OCI-LY7 (cell line): Measurements from ENCODE around the gene TMEM156. TPM values are rescaled to one million over a fixed set of nuclear protein-coding genes. Genes with fewer than 3 reads are reported as not detected.

Experiments used
- BruUV-seq: library from RNA; stranded (reverse); fragments of 400-500 nt; replicated peaks from 2 replicates; lab custom pipeline; 2021; lab: Mats Ljungman, UMichigan
- CTCF ChIA-PET: fragments of 300-600 bp; sonication (Branson Sonifier 250); formaldehyde crosslinking; loops from one replicate; lab custom pipeline; 2022; ENCODE audit warnings: antibody characterized with exemption; ENCODE audit not compliant: unreplicated experiment; lab: Charles Lee
- POLR2A ChIA-PET: fragments of 300-600 bp; sonication (Branson Sonifier 250); formaldehyde crosslinking; loops from one replicate; lab custom pipeline; 2022; ENCODE audit warnings: antibody characterized with exemption; lab: Charles Lee
- DNase-seq: peaks from one replicate; pipeline ENCODE4 v3.0.0-alpha.2; 2015; ENCODE audit warnings: low spot score
- H2AFZ ChIP-seq: fragments of 200-600 bp; sonication (generic), shearing (Covaris generic); 2 replicates; pipeline ENCODE4 v1.6.1; 2014; ENCODE audit warnings: mild to moderate bottlenecking, antibody characterized with exemption, low read length, moderate library complexity
- H3K27ac ChIP-seq: fragments of 200-600 bp; sonication (generic); 2 replicates; pipeline ENCODE4 v1.5.1; 2014; ENCODE audit warnings: mixed run types, low read depth, mild to moderate bottlenecking, moderate library complexity, low read length, inconsistent platforms; ENCODE audit not compliant: poor library complexity, severe bottlenecking
- H3K36me3 ChIP-seq: fragments of 200-600 bp; sonication (generic); 2 replicates; pipeline ENCODE4 v1.6.1; 2014; ENCODE audit warnings: mild to moderate bottlenecking, antibody characterized with exemption, low read length, moderate library complexity, mixed read lengths; ENCODE audit not compliant: insufficient read depth
- H3K4me1 ChIP-seq: fragments of 200-600 bp; sonication (generic); 2 replicates; pipeline ENCODE4 v1.5.1; 2014; ENCODE audit warnings: mild to moderate bottlenecking, low read length; ENCODE audit not compliant: insufficient read depth, poor library complexity, severe bottlenecking
- H3K4me2 ChIP-seq: fragments of 200-600 bp; sonication (generic); 2 replicates; pipeline ENCODE4 v1.6.1; 2014; ENCODE audit warnings: mild to moderate bottlenecking, low read length
- H3K4me3 ChIP-seq: fragments of 200-600 bp; sonication (generic); 2 replicates; pipeline ENCODE4 v1.5.1; 2014; ENCODE audit warnings: mild to moderate bottlenecking, low read depth, low read length; ENCODE audit not compliant: poor library complexity, severe bottlenecking
- H3K79me2 ChIP-seq: fragments of 200-600 bp; sonication (generic); 2 replicates; pipeline ENCODE4 v1.6.1; 2016; ENCODE audit warnings: low read depth, mild to moderate bottlenecking, low read length, moderate library complexity, mixed read lengths; ENCODE audit not compliant: insufficient read depth
- H3K9me2 ChIP-seq: fragments of 200-600 bp; sonication (generic); 2 replicates; pipeline ENCODE4 v1.6.1; 2016; ENCODE audit warnings: mild to moderate bottlenecking, low read length, mixed read lengths; ENCODE audit not compliant: insufficient read depth
- H3K9me3 ChIP-seq: fragments of 200-600 bp; sonication (generic); 2 replicates; pipeline ENCODE4 v1.6.1; 2014; ENCODE audit warnings: mild to moderate bottlenecking, mixed run types, low read length, mixed read lengths
- H4K20me1 ChIP-seq: fragments of 200-600 bp; sonication (generic); 2 replicates; pipeline ENCODE4 v1.6.1; 2014; ENCODE audit warnings: mild to moderate bottlenecking, antibody characterized with exemption, low read length, moderate library complexity, mixed read lengths; ENCODE audit not compliant: insufficient read depth
- CTCF ChIP-seq: fragments of 200-600 bp; sonication (generic); conservative IDR thresholded peaks from 2 replicates; pipeline ENCODE4 v1.5.1; 2014; ENCODE audit warnings: mild to moderate bottlenecking, antibody characterized with exemption, low read length, moderate library complexity, mixed read lengths
- EZH2phosphoT487 ChIP-seq: fragments of 200-600 bp; sonication (generic); IDR thresholded peaks from 2 replicates; pipeline ENCODE4 v1.6.1; 2018; ENCODE audit warnings: low read depth, borderline replicate concordance, mild to moderate bottlenecking, mixed run types, antibody characterized with exemption, low read length, moderate library complexity, mixed read lengths
- intact Hi-C: fragments of 100-400 bp; cut with micrococcal nuclease; formaldehyde crosslinking; loops from one replicate; pipeline ENCODE4 v1.10.0; 2022; ENCODE audit not compliant: unreplicated experiment
- total RNA-seq, 2 experiments: library from RNA; depleted of rRNA in 1 of 2; stranded (reverse); fragments of >200 nt in 1 of 2; shearing (Covaris generic) in 1 of 2; gene quantifications; 2 replicates each; pipeline ENCODE4 v1.2.3, GENCODE V29; 2014 to 2022

Gene TMEM156
- total RNA-seq, 2 experiments from 2014 or later = 29.0 to 29.4 TPM

- H2AFZ ChIP-seq = no peak overlapping the region
- BruUV-seq = no TSS peak
- H3K4me2 ChIP-seq = no peak overlapping the region
- no peaks in the 10 kb centered on the region for H3K9me2 ChIP-seq
- TF ChIP-seq CTCF = no peak
- TF ChIP-seq EZH2phosphoT487 = no peak
- H4K20me1 ChIP-seq = no peaks in the 10 kb centered on the region
- H3K36me3 ChIP-seq = peaks cover 18% of the 10 kb centered on the region
- H3K9me3 ChIP-seq = no peaks in the 10 kb centered on the region
- POLR2A ChIA-PET = interaction anchor here (0.7 kb wide), 1 partner anchor 49 kb away, joined by 4 read pairs; no protein-coding TSS in a partner anchor
- intact Hi-C loops = no loop called here
- no peaks in the 10 kb centered on the region for H3K79me2 ChIP-seq
- no peak overlapping the region for H3K4me3 ChIP-seq
- no peaks in the 10 kb centered on the region for H3K4me1 ChIP-seq
- CTCF ChIA-PET = no interaction called here
- no peak for DNase-seq
- no peak overlapping the region for H3K27ac ChIP-seq
Observed at GRCh38 chr4:38979511-38980230, 52.5 kb downstream of the TMEM156 start.

GRCh38 chr4:38979081-38979480 lies 53.1 kb downstream of the TMEM156 start:
- Histone ChIP-seq H3K4me3 (no peak overlapping the region), H3K9me3 (no peaks in the 10 kb centered on the region), H3K4me1 (no peaks in the 10 kb centered on the region), H4K20me1 (no peaks in the 10 kb centered on the region), H3K36me3 (peaks cover 18% of the 10 kb centered on the region), H3K4me2 (no peak overlapping the region), H3K79me2 (no peaks in the 10 kb centered on the region), H3K9me2 (no peaks in the 10 kb centered on the region), H2AFZ (no peak overlapping the region), H3K27ac (no peak overlapping the region)
- CTCF ChIA-PET = no interaction called here
- no peak for DNase-seq
- intact Hi-C loops = no loop called here
- TF ChIP-seq CTCF = no peak
- TF ChIP-seq EZH2phosphoT487 = no peak
- BruUV-seq = no TSS peak
- POLR2A ChIA-PET = interaction anchor here (0.7 to 1.5 kb wide), 2 partner anchors 9 to 48 kb away, joined by 4 to 5 read pairs; no protein-coding TSS in a partner anchor

GRCh38 chr4:38976308-38976707 lies 55.9 kb downstream of the TMEM156 start:
- intact Hi-C loops = no loop called here
- ChIA-PET CTCF (no interaction called here), POLR2A (interaction anchor here (0.6 to 0.9 kb wide), 3 partner anchors 18 to 37 kb away, joined by 3 to 4 read pairs (median 4); no protein-coding TSS in a partner anchor)
- Histone ChIP-seq H4K20me1 (no peaks in the 10 kb centered on the region), H3K4me2 (no peak overlapping the region), H3K4me1 (no peaks in the 10 kb centered on the region), H3K4me3 (no peak overlapping the region), H3K36me3 (peaks cover 10% of the 10 kb centered on the region; the same call in 1 of the 2 replicates), H3K9me2 (no peaks in the 10 kb centered on the region), H3K9me3 (no peaks in the 10 kb centered on the region), H3K27ac (no peak overlapping the region), H2AFZ (no peak overlapping the region), H3K79me2 (no peaks in the 10 kb centered on the region)
- TF ChIP-seq EZH2phosphoT487 = no peak
- TF ChIP-seq CTCF = no peak
- no TSS peak for BruUV-seq
- DNase-seq = no peak
